Measurements from ENCODE around the gene SLC10A3.

- no peak for TF ChIP-seq REST (IDR thresholded peaks at IDR 0.05; ENCODE audit: insufficient read depth in 1 of 2, low read depth in 2 of 2, low read length in 2 of 2)
- TF ChIP-seq POLR2AphosphoS5 (IDR thresholded peaks at IDR 0.05; ENCODE audit: low read depth, low read length) = no peak
- no peak for TF ChIP-seq TAF1 (IDR thresholded peaks at IDR 0.05; ENCODE audit: borderline replicate concordance, insufficient read depth, low read length)
Measured at GRCh38 chrX:154452823-154453222, 37.6 kb downstream of the SLC10A3 start.

Measured in PFSK-1 (cell line).